ENCODE measurements around the gene ARHGAP24. TPM values are rescaled to one million over a fixed set of nuclear protein-coding genes. Genes with fewer than 3 reads are reported as not detected.

The ARHGAP24 gene
- total and polyA plus RNA-seq, 2 donors (not counting 1 experiment from before 2014, with no cell fraction given), result 48.4 to 141 TPM

DNA sequence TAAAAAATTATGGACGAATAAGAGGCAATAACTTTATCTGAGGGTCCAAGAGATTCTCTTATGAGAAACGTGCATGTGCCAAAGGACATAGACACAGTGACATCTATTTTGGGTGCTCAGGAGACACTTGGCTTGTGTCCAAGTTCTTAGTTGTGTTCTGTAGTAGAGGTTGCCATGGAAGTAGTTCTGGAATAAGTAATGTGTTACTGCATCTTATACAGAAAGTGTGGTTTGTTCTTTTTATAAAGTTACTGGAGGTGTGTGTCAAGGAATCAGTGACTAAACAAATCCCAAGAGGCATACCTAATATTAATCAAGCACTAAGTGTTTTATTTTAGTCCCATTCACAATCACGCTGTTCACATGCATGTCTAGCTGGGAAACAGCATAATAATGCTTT, 305.7 kb downstream of the ARHGAP24 start:
- H3K27ac ChIP-seq (ENCODE audit: low read length in 2 of 2), result no peak overlapping the region
- no peak for ATAC-seq (ENCODE audit: low read depth)
- POLR2A ChIA-PET, result no interaction called here
- no peak overlapping the region for H2AFZ ChIP-seq (ENCODE audit: insufficient read depth, low read depth, low read length, poor library complexity, severe bottlenecking)
- no peaks in the 10 kb centered on the region for H3K9me3 ChIP-seq (ENCODE audit: control extremely low read depth in 1 of 3, control insufficient read depth in 2 of 3, insufficient read depth in 1 of 3, low read length in 2 of 3)
- Mint-ChIP-seq H3K27me3 (no peaks in the 10 kb centered on the region), H3K9me3 (ENCODE audit: insufficient read depth) (no peaks in the 10 kb centered on the region), H3K27ac (no peak overlapping the region), H3K4me3 (peak overlapping the region; percentile 7), H3K4me1 (peaks cover 64% of the 10 kb centered on the region)
- no peaks in the 10 kb centered on the region for H4K20me1 ChIP-seq (ENCODE audit: control insufficient read depth, insufficient read depth, low read length, poor library complexity, severe bottlenecking)
- no peak overlapping the region for H3K4me2 ChIP-seq (replicated peaks; ENCODE audit: low read depth, low read length, poor library complexity, severe bottlenecking)
- peaks cover 52% of the 10 kb centered on the region for H3K79me2 ChIP-seq (ENCODE audit: control insufficient read depth, insufficient read depth, low read length)
- CTCF ChIA-PET, result interaction anchor here (1.2 kb wide), 1 partner anchor 16 kb away, joined by 4 read pairs; no protein-coding TSS in a partner anchor
- H3K4me1 ChIP-seq (ENCODE audit: control insufficient read depth in 2 of 2, insufficient read depth in 2 of 2, low read length in 2 of 2), result peaks cover 33 to 58% of the 10 kb centered on the region in 2 donors
- no peaks in the 10 kb centered on the region for H3K27me3 ChIP-seq (replicated peaks in 1 of 4; ENCODE audit: control extremely low read depth in 1 of 4, control insufficient read depth in 3 of 4, insufficient read depth in 4 of 4, low read length in 3 of 4)
- no peak for TF ChIP-seq EZH2 (IDR thresholded peaks at IDR 0.05; ENCODE audit: borderline replicate concordance, insufficient read depth, low read depth, low read length, poor library complexity, severe bottlenecking)
- TF ChIP-seq, protein P1, sequence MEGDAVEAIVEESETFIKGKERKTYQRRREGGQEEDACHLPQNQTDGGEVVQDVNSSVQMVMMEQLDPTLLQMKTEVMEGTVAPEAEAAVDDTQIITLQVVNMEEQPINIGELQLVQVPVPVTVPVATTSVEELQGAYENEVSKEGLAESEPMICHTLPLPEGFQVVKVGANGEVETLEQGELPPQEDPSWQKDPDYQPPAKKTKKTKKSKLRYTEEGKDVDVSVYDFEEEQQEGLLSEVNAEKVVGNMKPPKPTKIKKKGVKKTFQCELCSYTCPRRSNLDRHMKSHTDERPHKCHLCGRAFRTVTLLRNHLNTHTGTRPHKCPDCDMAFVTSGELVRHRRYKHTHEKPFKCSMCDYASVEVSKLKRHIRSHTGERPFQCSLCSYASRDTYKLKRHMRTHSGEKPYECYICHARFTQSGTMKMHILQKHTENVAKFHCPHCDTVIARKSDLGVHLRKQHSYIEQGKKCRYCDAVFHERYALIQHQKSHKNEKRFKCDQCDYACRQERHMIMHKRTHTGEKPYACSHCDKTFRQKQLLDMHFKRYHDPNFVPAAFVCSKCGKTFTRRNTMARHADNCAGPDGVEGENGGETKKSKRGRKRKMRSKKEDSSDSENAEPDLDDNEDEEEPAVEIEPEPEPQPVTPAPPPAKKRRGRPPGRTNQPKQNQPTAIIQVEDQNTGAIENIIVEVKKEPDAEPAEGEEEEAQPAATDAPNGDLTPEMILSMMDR (IDR thresholded peaks at IDR 0.05), result no peak
- no peaks in the 10 kb centered on the region for H3K36me3 ChIP-seq (replicated peaks in 1 of 2; ENCODE audit: control extremely low read depth in 1 of 2, control insufficient read depth in 1 of 2, extremely low read depth in 1 of 2, insufficient read depth in 2 of 2, low read length in 1 of 2)
- no peak overlapping the region for H3K9ac ChIP-seq (ENCODE audit: low read length)
- WGBS (ENCODE audit: insufficient coverage), result 94% methylated on average over 2 of the region's 3 CpGs
- no peak overlapping the region for H3K4me3 ChIP-seq (ENCODE audit: control extremely low read depth in 1 of 5, extremely low read depth in 1 of 5, insufficient read depth in 1 of 5, low read depth in 2 of 5, low read length in 4 of 5)
- intact Hi-C loops (cut with micrococcal nuclease), result no loop called here
- no peak for DNase-seq

DNA sequence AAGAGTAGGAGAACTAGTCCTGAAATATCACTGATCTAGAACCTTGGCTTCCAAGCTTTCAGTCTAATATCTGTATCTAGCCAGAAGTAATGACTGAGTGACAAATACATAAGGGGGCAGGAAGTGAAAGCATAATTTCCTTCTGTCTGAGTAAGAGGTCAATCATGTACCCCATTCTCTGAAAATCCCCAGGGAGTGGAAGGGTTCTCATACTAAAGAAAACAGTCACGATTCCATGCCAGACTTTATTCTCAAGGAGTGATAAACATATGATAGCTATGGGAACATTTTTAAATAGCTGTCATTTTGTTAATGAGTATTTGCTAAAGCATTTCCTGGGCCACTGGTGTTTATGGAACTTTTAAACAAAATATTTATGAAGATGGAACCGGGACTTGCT, 308.5 kb downstream of the ARHGAP24 start:
- ATAC-seq (ENCODE audit: low read depth) (peak; percentile 57), DNase-seq (peak; percentile 32)
- TF ChIP-seq EZH2 (IDR thresholded peaks at IDR 0.05; ENCODE audit: borderline replicate concordance, insufficient read depth, low read depth, low read length, poor library complexity, severe bottlenecking), result no peak
- TF ChIP-seq, protein P1 (IDR thresholded peaks at IDR 0.05), result no peak
- H3K9me3 ChIP-seq (ENCODE audit: control extremely low read depth in 1 of 3, control insufficient read depth in 2 of 3, insufficient read depth in 1 of 3, low read length in 2 of 3), result no peaks in the 10 kb centered on the region
- peaks cover 26 to 39% of the 10 kb centered on the region in 2 donors for H3K4me1 ChIP-seq (ENCODE audit: control insufficient read depth in 2 of 2, insufficient read depth in 2 of 2, low read length in 2 of 2)
- no peak overlapping the region for H3K4me3 ChIP-seq (ENCODE audit: control extremely low read depth in 1 of 5, extremely low read depth in 1 of 5, insufficient read depth in 1 of 5, low read depth in 2 of 5, low read length in 4 of 5)
- peaks cover 65% of the 10 kb centered on the region for H3K79me2 ChIP-seq (ENCODE audit: control insufficient read depth, insufficient read depth, low read length)
- H3K9ac ChIP-seq (ENCODE audit: low read length), result no peak overlapping the region
- H3K27ac ChIP-seq (ENCODE audit: low read length in 2 of 2), result no peak overlapping the region
- H3K27me3 ChIP-seq (replicated peaks in 1 of 4; ENCODE audit: control extremely low read depth in 1 of 4, control insufficient read depth in 3 of 4, insufficient read depth in 4 of 4, low read length in 3 of 4), result no peaks in the 10 kb centered on the region
- no peaks in the 10 kb centered on the region for H3K36me3 ChIP-seq (replicated peaks in 1 of 2; ENCODE audit: control extremely low read depth in 1 of 2, control insufficient read depth in 1 of 2, extremely low read depth in 1 of 2, insufficient read depth in 2 of 2, low read length in 1 of 2)
- ChIA-PET POLR2A (no interaction called here), CTCF (interaction anchor here (1.1 to 1.5 kb wide), 3 partner anchors 9 to 14 kb away, joined by 3 to 5 read pairs (median 3); no protein-coding TSS in a partner anchor)
- no peak overlapping the region for H2AFZ ChIP-seq (ENCODE audit: insufficient read depth, low read depth, low read length, poor library complexity, severe bottlenecking)
- peak overlapping the region; percentile 26 for H3K4me3 Mint-ChIP-seq
- intact Hi-C loops (cut with micrococcal nuclease), result no loop called here
- no peak overlapping the region for H3K27ac Mint-ChIP-seq
- H3K4me2 ChIP-seq (replicated peaks; ENCODE audit: low read depth, low read length, poor library complexity, severe bottlenecking), result peak overlapping the region; percentile 3
- H3K27me3 Mint-ChIP-seq, result no peaks in the 10 kb centered on the region
- H4K20me1 ChIP-seq (ENCODE audit: control insufficient read depth, insufficient read depth, low read length, poor library complexity, severe bottlenecking), result no peaks in the 10 kb centered on the region
- peaks cover 50% of the 10 kb centered on the region for H3K4me1 Mint-ChIP-seq
- H3K9me3 Mint-ChIP-seq (ENCODE audit: insufficient read depth), result no peaks in the 10 kb centered on the region
- WGBS (ENCODE audit: insufficient coverage), result no CpG with 5 or more reads among the region's 2 CpGs
